MM.1S (cell line): ENCODE results near the gene WDR4.

ENCODE experiments used
- DNase-seq: peaks from one replicate; pipeline ENCODE4 v3.0.0-alpha.2; 2015
- H2AFZ ChIP-seq: fragments of 300-600 bp; sonication (generic); 2 replicates; pipeline ENCODE4 v1.6.0; 2016; ENCODE audit warnings: antibody characterized with exemption, low read length
- H3F3A ChIP-seq: fragments of 300-600 bp; sonication (generic); 2 replicates; pipeline ENCODE4 v1.6.1; 2016; ENCODE audit warnings: mild to moderate bottlenecking, antibody characterized with exemption, low read length, moderate library complexity, mixed read lengths; ENCODE audit not compliant: insufficient read depth
- H3K27ac ChIP-seq: fragments of 300-600 bp; sonication (generic); 2 replicates; pipeline ENCODE4 v1.5.1; 2016; ENCODE audit warnings: mild to moderate bottlenecking, low read length
- H3K27me3 ChIP-seq: fragments of 300-600 bp; sonication (generic); replicated peaks from 2 replicates; pipeline ENCODE4 v1.6.0; 2016; ENCODE audit warnings: low read length; ENCODE audit not compliant: insufficient read depth
- H3K36me3 ChIP-seq: fragments of 300-600 bp; sonication (generic); replicated peaks from 2 replicates; pipeline ENCODE4 v1.6.1; 2016; ENCODE audit warnings: mild to moderate bottlenecking, low read length, mixed read lengths; ENCODE audit not compliant: insufficient read depth
- H3K4me1 ChIP-seq: fragments of 300-600 bp; sonication (generic); 2 replicates; pipeline ENCODE4 v1.6.1; 2016; ENCODE audit warnings: low read length, mixed read lengths
- H3K4me2 ChIP-seq: fragments of 300-600 bp; sonication (generic); 2 replicates; pipeline ENCODE4 v1.6.0; 2016; ENCODE audit warnings: low read depth, low read length
- H3K4me3 ChIP-seq: fragments of 300-600 bp; sonication (generic); 2 replicates; pipeline ENCODE4 v1.5.1; 2016; ENCODE audit warnings: low read length, mixed read lengths
- H3K79me2 ChIP-seq: fragments of 300-600 bp; sonication (generic); 2 replicates; pipeline ENCODE4 v1.6.1; 2016; ENCODE audit warnings: mixed run types, low read length, mixed read lengths
- H3K9ac ChIP-seq: fragments of 300-600 bp; sonication (generic); 2 replicates; pipeline ENCODE4 v1.6.1; 2016; ENCODE audit warnings: low read length, mixed read lengths
- H3K9me2 ChIP-seq: fragments of 300-600 bp; sonication (generic); replicated peaks from 2 replicates; pipeline ENCODE4 v1.6.1; 2016; ENCODE audit warnings: mild to moderate bottlenecking, low read length, mixed read lengths; ENCODE audit not compliant: insufficient read depth
- H3K9me3 ChIP-seq: fragments of 300-600 bp; sonication (generic); replicated peaks from 2 replicates; pipeline ENCODE4 v1.6.1; 2016; ENCODE audit warnings: mild to moderate bottlenecking, low read length, mixed read lengths; ENCODE audit not compliant: insufficient read depth
- H4K20me1 ChIP-seq: fragments of 300-600 bp; sonication (generic); 2 replicates; pipeline ENCODE4 v1.6.1; 2016; ENCODE audit warnings: mild to moderate bottlenecking, low read length, moderate library complexity, mixed read lengths; ENCODE audit not compliant: insufficient read depth
- CTCF ChIP-seq: fragments of 300-600 bp; sonication (generic); IDR thresholded peaks from 2 replicates; pipeline ENCODE4 v1.5.1; 2016; ENCODE audit warnings: antibody characterized with exemption, low read length, mixed read lengths
- EZH2 ChIP-seq: fragments of 300-600 bp; sonication (generic); optimal IDR thresholded peaks from 2 replicates; pipeline ENCODE3; 2017; ENCODE audit warnings: low read depth, mild to moderate bottlenecking, antibody characterized with exemption, low read length, mixed read lengths
- EZH2phosphoT487 ChIP-seq: fragments of 300-600 bp; sonication (generic); IDR thresholded peaks from 2 replicates; pipeline ENCODE4 v1.6.1; 2018; ENCODE audit warnings: antibody characterized with exemption, low read length

Gene WDR4

GRCh38 chr21:42855937-42856335 is 23.4 kb downstream of the WDR4 start:
- no peak for DNase-seq
- Histone ChIP-seq H2AFZ (no peak overlapping the region), H3K27me3 (no peaks in the 10 kb centered on the region), H3K36me3 (peaks cover 68% of the 10 kb centered on the region), H3K79me2 (peaks cover 95% of the 10 kb centered on the region), H3F3A (no peaks in the 10 kb centered on the region), H3K9me3 (no peaks in the 10 kb centered on the region), H3K4me3 (no peak overlapping the region), H3K27ac (no peak overlapping the region), H3K9ac (no peak overlapping the region), H3K9me2 (no peaks in the 10 kb centered on the region), H3K4me2 (no peak overlapping the region), H4K20me1 (peaks cover 17% of the 10 kb centered on the region; the same call in 1 of the 2 replicates), H3K4me1 (no peaks in the 10 kb centered on the region)
- no peak for TF ChIP-seq EZH2
- TF ChIP-seq CTCF: no peak
- TF ChIP-seq EZH2phosphoT487: no peak

GRCh38 chr21:42855171-42855936 is 24.0 kb downstream of the WDR4 start:
- H3K36me3 ChIP-seq: peaks cover 70% of the 10 kb centered on the region

GRCh38 chr21:42854246-42855010 is 24.9 kb downstream of the WDR4 start:
- TF ChIP-seq CTCF (no peak), EZH2 (no peak), EZH2phosphoT487 (no peak)
- Histone ChIP-seq H3K4me3 (no peak overlapping the region), H3K9ac (no peak overlapping the region), H4K20me1 (peaks cover 6% of the 10 kb centered on the region; the same call in 1 of the 2 replicates), H3K79me2 (peaks cover 95% of the 10 kb centered on the region), H3K9me3 (no peaks in the 10 kb centered on the region), H3K4me1 (no peaks in the 10 kb centered on the region), H3K36me3 (peaks cover 73% of the 10 kb centered on the region), H3F3A (0 out of 2 replicates have a peak, but pooled peaks cover 3% of the 10 kb centered on the region), H2AFZ (no peak overlapping the region), H3K4me2 (no peak overlapping the region), H3K9me2 (no peaks in the 10 kb centered on the region), H3K27ac (no peak overlapping the region), H3K27me3 (no peaks in the 10 kb centered on the region)
- no peak for DNase-seq

More at GRCh38 chr21:42855171-42855936, 24.0 kb downstream of the WDR4 start:
- Histone ChIP-seq H3K27me3 (no peaks in the 10 kb centered on the region), H4K20me1 (peaks cover 13% of the 10 kb centered on the region; the same call in 1 of the 2 replicates), H3K79me2 (peaks cover 95% of the 10 kb centered on the region), H3K4me2 (no peak overlapping the region), H3K27ac (no peak overlapping the region), H3K9me3 (no peaks in the 10 kb centered on the region), H3K9me2 (no peaks in the 10 kb centered on the region), H3F3A (0 out of 2 replicates have a peak, but pooled peaks cover under 1% of the 10 kb centered on the region), H2AFZ (no peak overlapping the region), H3K9ac (no peak overlapping the region), H3K4me1 (no peaks in the 10 kb centered on the region), H3K4me3 (no peak overlapping the region)
- DNase-seq: no peak
- TF ChIP-seq EZH2: no peak
- TF ChIP-seq EZH2phosphoT487: no peak
- no peak for TF ChIP-seq CTCF
